Esophagus muscularis mucosa (tissue), 4 donors: ENCODE measurements around the gene KMT2D. TPM values are rescaled to one million over a fixed set of nuclear protein-coding genes. Genes with fewer than 3 reads are reported as not detected.

Experiments used
- DNase-seq: peaks from one replicate; pipeline ENCODE4 v3.0.0-alpha.2; 2017; ENCODE audit errors: extremely low spot score
- H3K27ac ChIP-seq, 4 donors: fragments of 200-600 bp; sonication (generic); replicated peaks in 1 of 4; 1 replicate in 3 of 4; 2 replicates in 1 of 4; pipeline ENCODE4 v1.5.1; 2016 to 2019; ENCODE audit warnings: mild to moderate bottlenecking in 1 of 4
- H3K27me3 ChIP-seq, 4 donors: fragments of 200-600 bp; sonication (generic); one replicate each; pipeline versions ENCODE4 v1.5.1 to v1.6.0; 2016 to 2019
- H3K36me3 ChIP-seq, 4 donors: fragments of 200-600 bp; sonication (generic); one replicate each; pipeline ENCODE4 v1.5.1; 2016 to 2019
- H3K4me1 ChIP-seq, 4 donors: fragments of 200-600 bp; sonication (generic); one replicate each; pipeline ENCODE4 v1.5.1; 2016 to 2019
- H3K4me3 ChIP-seq, 4 donors: fragments of 200-600 bp; sonication (generic); 1 replicate in 2 of 4; 2 replicates in 2 of 4; pipeline ENCODE4 v1.5.1; 2016 to 2019; ENCODE audit warnings: mild to moderate bottlenecking in 4 of 4, moderate library complexity in 1 of 4
- H3K9me3 ChIP-seq, 4 donors: fragments of 200-600 bp; sonication (generic); 1 replicate in 3 of 4; 2 replicates in 1 of 4; pipeline ENCODE4 v1.5.1; 2016 to 2019
- CTCF ChIP-seq, 3 experiments: fragments of 200-600 bp in 2 of 3; fragments of 450-650 bp in 1 of 3; sonication (generic) in 2 of 3; IDR thresholded peaks; one replicate each; pipeline ENCODE4 v1.5.1; 2017 to 2019; ENCODE audit warnings: antibody characterized with exemption in 3 of 3, mild to moderate bottlenecking in 2 of 3, moderate library complexity in 1 of 3
- EP300 ChIP-seq: sonication (generic); formaldehyde crosslinking; IDR thresholded peaks from one replicate; pipeline ENCODE4 v1.6.1; 2017; ENCODE audit warnings: antibody characterized with exemption
- POLR2A ChIP-seq: fragments of 450-650 bp; IDR thresholded peaks from one replicate; pipeline ENCODE4 v1.6.1; 2017; ENCODE audit warnings: antibody characterized with exemption, moderate library complexity, mild to moderate bottlenecking, low read depth
- POLR2AphosphoS5 ChIP-seq, 2 donors: sonication (generic); formaldehyde crosslinking; IDR thresholded peaks; one replicate each; pipeline ENCODE4 v1.6.1; 2017; ENCODE audit warnings: antibody characterized with exemption in 2 of 2
- WGBS: methylation state at CpG from one replicate; pipeline ENCODE4 v1.1.5; 2018; 5-methylcytosine and 5-hydroxymethylcytosine counted together
- intact Hi-C: fragments of 100-400 bp; cut with DNase I; formaldehyde crosslinking; loops from one replicate; pipeline ENCODE4 v1.15.1; 2023
- total RNA-seq, 4 donors: library from RNA; depleted of rRNA; stranded (reverse); fragments of >200 nt; gene quantifications; one replicate each; pipeline versions ENCODE4 v1.1.0 to v1.2.1, GENCODE V29; 2016

Gene KMT2D
- total RNA-seq, 4 donors from 2014 or later, result 47.2 to 85.2 (median 76.2) TPM

- H3K36me3 ChIP-seq, result peaks cover 81 to 91% (median 90%) of the 10 kb centered on the region in 4 donors
- H3K4me1 ChIP-seq, result peaks cover 0 to 7% (median 3%) of the 10 kb centered on the region in 4 donors
- no peak overlapping the region for H3K4me3 ChIP-seq
- intact Hi-C loops, result no loop called here
- H3K27me3 ChIP-seq, result no peaks in the 10 kb centered on the region
- WGBS, result 88% methylated on average over 12 of the region's 12 CpGs
- TF ChIP-seq CTCF (IDR thresholded peaks at IDR 0.05), result no peak
- no peak for TF ChIP-seq POLR2A
- TF ChIP-seq EP300, result no peak
- no peak for TF ChIP-seq POLR2AphosphoS5 (IDR thresholded peaks at IDR 0.05)
- no peak for DNase-seq
- no peak overlapping the region for H3K27ac ChIP-seq
- H3K9me3 ChIP-seq, result no peaks in the 10 kb centered on the region
Measured at GRCh38 chr12:49024543-49024942, 36.1 kb downstream of the KMT2D start.

GRCh38 chr12:49023812-49024211 lies 36.8 kb downstream of the KMT2D start:
- no peaks in the 10 kb centered on the region for H3K27me3 ChIP-seq
- no peak overlapping the region for H3K27ac ChIP-seq
- peaks cover 0 to 14% (median 9%) of the 10 kb centered on the region in 4 donors for H3K4me1 ChIP-seq
- DNase-seq, result no peak
- H3K4me3 ChIP-seq, result no peak overlapping the region
- no peak for TF ChIP-seq CTCF (IDR thresholded peaks at IDR 0.05)
- TF ChIP-seq POLR2A, result no peak
- no peak for TF ChIP-seq EP300
- no peak for TF ChIP-seq POLR2AphosphoS5 (IDR thresholded peaks at IDR 0.05)
- no peaks in the 10 kb centered on the region for H3K9me3 ChIP-seq
- intact Hi-C loops, result no loop called here
- WGBS, result 95% methylated on average over 2 of the region's 2 CpGs
- peaks cover 77 to 86% (median 83%) of the 10 kb centered on the region in 4 donors for H3K36me3 ChIP-seq

GRCh38 chr12:49022558-49023178 lies 37.9 kb downstream of the KMT2D start:
- H3K9me3 ChIP-seq, result no peaks in the 10 kb centered on the region
- H3K36me3 ChIP-seq, result peaks cover 65 to 75% (median 72%) of the 10 kb centered on the region in 4 donors
- no peak overlapping the region for H3K4me3 ChIP-seq
- H3K4me1 ChIP-seq, result peaks cover 3 to 19% (median 13%) of the 10 kb centered on the region in 4 donors
- intact Hi-C loops, result no loop called here
- no peaks in the 10 kb centered on the region for H3K27me3 ChIP-seq
- no peak for TF ChIP-seq EP300
- no peak for TF ChIP-seq POLR2A
- TF ChIP-seq POLR2AphosphoS5 (IDR thresholded peaks at IDR 0.05), result no peak
- no peak for TF ChIP-seq CTCF (IDR thresholded peaks at IDR 0.05)
- WGBS, result 93% methylated on average over 15 of the region's 15 CpGs
- H3K27ac ChIP-seq, result no peak overlapping the region
- no peak for DNase-seq

GRCh38 chr12:49021292-49021915 lies 39.2 kb downstream of the KMT2D start:
- no peak overlapping the region for H3K4me3 ChIP-seq
- H3K27me3 ChIP-seq, result no peaks in the 10 kb centered on the region
- 71% methylated on average over 10 of the region's 11 CpGs for WGBS
- intact Hi-C loops, result no loop called here
- peaks cover 12 to 32% (median 24%) of the 10 kb centered on the region in 4 donors for H3K4me1 ChIP-seq
- TF ChIP-seq POLR2AphosphoS5 (IDR thresholded peaks at IDR 0.05) (no peak), CTCF (IDR thresholded peaks at IDR 0.05) (no peak), POLR2A (no peak)
- H3K9me3 ChIP-seq, result no peaks in the 10 kb centered on the region
- H3K36me3 ChIP-seq, result peaks cover 54 to 62% (median 59%) of the 10 kb centered on the region in 4 donors
- H3K27ac ChIP-seq, result no peak overlapping the region
- no peak for DNase-seq
